H1 (cell line): ENCODE measurements around the gene POGZ.

Source experiments
- EP300 ChIP-seq, 2 experiments: IDR thresholded peaks; 1 replicate in 1 of 2; 2 replicates in 1 of 2; pipeline ENCODE4 v1.6.1; 2011 to 2012; ENCODE audit warnings: low read depth in 2 of 2, low read length in 2 of 2, mild to moderate bottlenecking in 2 of 2, borderline replicate concordance in 1 of 2, inconsistent platforms in 1 of 2, moderate library complexity in 1 of 2
- EZH2 ChIP-seq: fragments of 200-600 bp; sonication (generic); IDR thresholded peaks from 2 replicates; pipeline ENCODE4 v1.7.1; 2012; ENCODE audit warnings: low read depth, mild to moderate bottlenecking, moderate library complexity, low read length, inconsistent platforms; ENCODE audit not compliant: severe bottlenecking
- FOSL1 ChIP-seq: IDR thresholded peaks from 2 replicates; pipeline ENCODE4 v1.6.1; 2011; ENCODE audit warnings: mild to moderate bottlenecking, low read depth, low read length, moderate library complexity; ENCODE audit not compliant: insufficient read depth
- GTF2F1 ChIP-seq: IDR thresholded peaks from 2 replicates; pipeline ENCODE4 v1.6.1; 2012; ENCODE audit warnings: low read depth, low read length, improper control_type of control experiment, borderline replicate concordance
- KDM1A ChIP-seq: fragments of 200-600, 300-600 bp; sonication (generic); IDR thresholded peaks from 2 replicates; pipeline ENCODE4 v1.7.1; 2016; ENCODE audit warnings: mild to moderate bottlenecking, low read length, borderline replicate concordance
- POLR2A ChIP-seq, 2 experiments: IDR thresholded peaks; 1 replicate in 1 of 2; 2 replicates in 1 of 2; pipeline ENCODE4 v1.6.1; 2011; ENCODE audit warnings: low read depth in 2 of 2, low read length in 2 of 2, mild to moderate bottlenecking in 2 of 2; ENCODE audit errors: control extremely low read depth in 1 of 2
- POLR2AphosphoS5 ChIP-seq: IDR thresholded peaks from 2 replicates; pipeline ENCODE4 v1.6.1; 2011; ENCODE audit warnings: low read depth, low read length
- RNF2 ChIP-seq: fragments of 200-900, 300-1000 bp; sonication (generic); IDR thresholded peaks from 2 replicates; pipeline ENCODE4 v1.7.1; 2016; ENCODE audit warnings: borderline replicate concordance, low read depth, mild to moderate bottlenecking, antibody characterized with exemption, low read length; ENCODE audit not compliant: poor library complexity, severe bottlenecking; ENCODE audit errors: missing control alignments
- SAP30 ChIP-seq: fragments of 300-600 bp; sonication (generic); IDR thresholded peaks from 2 replicates; pipeline ENCODE4 v1.7.1; 2012; ENCODE audit warnings: low read length, moderate library complexity, mild to moderate bottlenecking, inconsistent platforms; ENCODE audit not compliant: insufficient read depth, insufficient replicate concordance
- SRF ChIP-seq: IDR thresholded peaks from 2 replicates; pipeline ENCODE4 v1.6.1; 2011; ENCODE audit warnings: mild to moderate bottlenecking, low read depth, low read length, moderate library complexity
- TCF12 ChIP-seq: IDR thresholded peaks from 2 replicates; pipeline ENCODE4 v1.6.1; 2011; ENCODE audit warnings: low read depth, mild to moderate bottlenecking, low read length
- TF ChIP-seq, protein P1 (sequence below), 3 experiments: IDR thresholded peaks; 1 replicate in 2 of 3; 2 replicates in 1 of 3; pipeline versions ENCODE4 v1.5.1 to v1.6.1; 2011; ENCODE audit warnings: low read length in 3 of 3, mild to moderate bottlenecking in 3 of 3, inconsistent platforms in 2 of 3, low read depth in 1 of 3, moderate library complexity in 1 of 3; ENCODE audit not compliant: insufficient read depth in 1 of 3; ENCODE audit errors: control extremely low read depth in 1 of 3
- TF ChIP-seq, protein P2 (sequence below): IDR thresholded peaks from 2 replicates; pipeline ENCODE4 v1.6.1; 2011; ENCODE audit warnings: low read length, improper control_type of control experiment
- TF ChIP-seq, protein P3 (sequence below): IDR thresholded peaks from 2 replicates; pipeline ENCODE4 v1.6.1; 2012; ENCODE audit warnings: inconsistent platforms

DNA sequence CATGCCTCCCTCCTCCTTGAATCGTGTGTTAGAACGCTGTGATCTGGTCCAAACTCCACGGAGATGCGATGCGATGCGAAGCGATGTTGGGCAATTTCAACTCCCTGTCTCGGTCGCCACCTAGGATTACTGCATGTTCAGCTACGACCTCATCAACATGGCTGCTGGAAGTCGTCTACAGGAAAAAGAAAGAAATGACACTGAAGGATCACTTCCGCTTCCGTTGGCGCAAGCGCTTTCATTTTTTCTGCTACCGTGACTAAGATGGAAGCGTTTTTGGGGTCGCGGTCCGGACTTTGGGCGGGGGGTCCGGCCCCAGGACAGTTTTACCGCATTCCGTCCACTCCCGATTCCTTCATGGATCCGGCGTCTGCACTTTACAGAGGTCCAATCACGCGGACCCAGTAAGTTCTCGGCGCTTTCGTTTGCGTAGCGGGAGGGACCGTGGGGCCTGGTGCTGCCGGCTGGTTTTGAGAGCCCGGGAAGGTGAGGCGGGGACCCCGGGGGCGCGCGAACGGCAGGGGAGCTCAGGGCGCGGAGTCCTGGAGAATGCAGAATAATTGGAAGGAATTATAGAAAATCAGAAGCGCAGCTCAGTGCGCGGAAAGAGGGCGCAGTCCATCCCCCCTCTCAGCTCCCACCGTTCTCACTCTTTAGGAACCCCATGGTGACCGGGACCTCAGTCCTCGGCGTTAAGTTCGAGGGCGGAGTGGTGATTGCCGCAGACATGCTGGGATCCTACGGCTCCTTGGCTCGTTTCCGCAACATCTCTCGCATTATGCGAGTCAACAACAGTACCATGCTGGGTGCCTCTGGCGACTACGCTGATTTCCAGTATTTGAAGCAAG lies 59.7 kb downstream of the POGZ start, which contains the start of gene PSMB4:
- TF ChIP-seq EZH2 = no peak
- TF ChIP-seq, protein P1, sequence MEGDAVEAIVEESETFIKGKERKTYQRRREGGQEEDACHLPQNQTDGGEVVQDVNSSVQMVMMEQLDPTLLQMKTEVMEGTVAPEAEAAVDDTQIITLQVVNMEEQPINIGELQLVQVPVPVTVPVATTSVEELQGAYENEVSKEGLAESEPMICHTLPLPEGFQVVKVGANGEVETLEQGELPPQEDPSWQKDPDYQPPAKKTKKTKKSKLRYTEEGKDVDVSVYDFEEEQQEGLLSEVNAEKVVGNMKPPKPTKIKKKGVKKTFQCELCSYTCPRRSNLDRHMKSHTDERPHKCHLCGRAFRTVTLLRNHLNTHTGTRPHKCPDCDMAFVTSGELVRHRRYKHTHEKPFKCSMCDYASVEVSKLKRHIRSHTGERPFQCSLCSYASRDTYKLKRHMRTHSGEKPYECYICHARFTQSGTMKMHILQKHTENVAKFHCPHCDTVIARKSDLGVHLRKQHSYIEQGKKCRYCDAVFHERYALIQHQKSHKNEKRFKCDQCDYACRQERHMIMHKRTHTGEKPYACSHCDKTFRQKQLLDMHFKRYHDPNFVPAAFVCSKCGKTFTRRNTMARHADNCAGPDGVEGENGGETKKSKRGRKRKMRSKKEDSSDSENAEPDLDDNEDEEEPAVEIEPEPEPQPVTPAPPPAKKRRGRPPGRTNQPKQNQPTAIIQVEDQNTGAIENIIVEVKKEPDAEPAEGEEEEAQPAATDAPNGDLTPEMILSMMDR (IDR thresholded peaks at IDR 0.05; ENCODE audit: control extremely low read depth in 1 of 3, insufficient read depth in 1 of 3, low read depth in 1 of 3, low read length in 3 of 3) = peak; percentile 16 to 56 (median 33); a peak in 2 of 4 replicates
- TF ChIP-seq POLR2A (IDR thresholded peaks at IDR 0.05; ENCODE audit: control extremely low read depth in 1 of 2, low read depth in 2 of 2, low read length in 2 of 2) = peak; percentile 77 to 85
- TF ChIP-seq TCF12 = no peak
- TF ChIP-seq KDM1A = no peak
- no peak for TF ChIP-seq GTF2F1
- TF ChIP-seq SRF = no peak
- TF ChIP-seq POLR2AphosphoS5 = peak; percentile 95
- TF ChIP-seq EP300 (IDR thresholded peaks at IDR 0.05; ENCODE audit: borderline replicate concordance in 1 of 2, low read depth in 2 of 2, low read length in 2 of 2) = no peak
- TF ChIP-seq, protein P2, sequence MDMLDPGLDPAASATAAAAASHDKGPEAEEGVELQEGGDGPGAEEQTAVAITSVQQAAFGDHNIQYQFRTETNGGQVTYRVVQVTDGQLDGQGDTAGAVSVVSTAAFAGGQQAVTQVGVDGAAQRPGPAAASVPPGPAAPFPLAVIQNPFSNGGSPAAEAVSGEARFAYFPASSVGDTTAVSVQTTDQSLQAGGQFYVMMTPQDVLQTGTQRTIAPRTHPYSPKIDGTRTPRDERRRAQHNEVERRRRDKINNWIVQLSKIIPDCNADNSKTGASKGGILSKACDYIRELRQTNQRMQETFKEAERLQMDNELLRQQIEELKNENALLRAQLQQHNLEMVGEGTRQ = no peak
- TF ChIP-seq SAP30 = no peak
- TF ChIP-seq FOSL1 = no peak
- TF ChIP-seq RNF2 = no peak
- TF ChIP-seq, protein P3, sequence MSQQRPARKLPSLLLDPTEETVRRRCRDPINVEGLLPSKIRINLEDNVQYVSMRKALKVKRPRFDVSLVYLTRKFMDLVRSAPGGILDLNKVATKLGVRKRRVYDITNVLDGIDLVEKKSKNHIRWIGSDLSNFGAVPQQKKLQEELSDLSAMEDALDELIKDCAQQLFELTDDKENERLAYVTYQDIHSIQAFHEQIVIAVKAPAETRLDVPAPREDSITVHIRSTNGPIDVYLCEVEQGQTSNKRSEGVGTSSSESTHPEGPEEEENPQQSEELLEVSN = no peak
